Suppressor macrophage (primary cell): ENCODE data around the gene PEX7.
"Not testable (repeated sequence)": the region's sequence is repeated elsewhere in the genome, so short reads cannot be mapped to it uniquely, and the experiment has no call there.

Experiments
- DNase-seq, 4 experiments: peaks; one replicate each; pipeline ENCODE4 v3.0.0-alpha.2; 2020 to 2022

The PEX7 gene

DNA sequence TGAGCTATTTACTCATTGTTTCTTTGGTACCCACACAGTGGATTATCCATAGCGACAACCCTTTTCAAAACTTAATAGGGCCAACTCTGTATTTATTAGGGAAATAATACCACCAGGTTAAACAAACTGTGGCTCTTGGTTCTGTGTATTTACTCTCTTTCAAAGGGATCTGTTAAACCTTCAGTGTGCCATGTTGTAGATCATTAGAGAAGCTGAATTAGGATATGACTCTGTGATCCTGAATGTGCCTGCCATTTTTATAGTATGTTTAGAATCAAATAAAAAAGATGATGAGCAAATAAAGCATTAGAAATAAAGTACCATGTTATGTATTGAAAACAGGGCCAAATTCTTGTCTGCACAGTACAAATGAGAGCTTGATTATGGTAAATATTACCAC lies 74.7 kb downstream of the PEX7 start:
- DNase-seq, result no peak

DNA sequence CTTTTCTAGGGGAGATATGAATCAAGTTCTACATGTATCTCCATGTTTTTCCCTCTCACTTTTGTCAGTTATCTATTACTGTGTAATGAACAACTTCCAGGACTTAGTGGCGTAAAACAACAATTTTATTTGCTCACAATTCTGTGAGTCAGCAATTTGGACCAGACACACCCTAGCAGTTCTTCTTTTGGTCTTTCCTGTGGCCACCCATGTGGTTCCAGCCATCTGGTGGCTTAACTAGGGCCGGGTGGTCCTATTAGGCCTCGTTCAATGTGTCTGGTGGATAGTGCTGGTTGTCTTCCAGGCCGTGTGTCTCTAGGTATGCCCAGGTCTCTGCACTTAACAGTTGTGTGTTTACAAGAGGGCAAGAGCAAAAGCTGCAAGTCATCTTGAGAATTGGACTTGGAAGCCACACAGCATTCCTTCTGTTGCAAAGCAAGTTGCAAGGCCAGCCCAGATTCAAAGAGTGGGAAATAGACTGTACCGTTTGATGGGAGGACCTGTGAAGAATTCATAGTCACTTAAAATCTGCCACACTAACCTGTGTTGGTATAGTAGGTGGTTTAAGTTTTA lies 78.9 kb downstream of the PEX7 start:
- no peak for DNase-seq

- not testable (repeated sequence) for DNase-seq
Measured at GRCh38 chr6:136904477-136904876, 82.1 kb downstream of the PEX7 start.

GRCh38 chr6:136914947-136915346 lies 92.6 kb downstream of the PEX7 start:
- no peak for DNase-seq

DNA sequence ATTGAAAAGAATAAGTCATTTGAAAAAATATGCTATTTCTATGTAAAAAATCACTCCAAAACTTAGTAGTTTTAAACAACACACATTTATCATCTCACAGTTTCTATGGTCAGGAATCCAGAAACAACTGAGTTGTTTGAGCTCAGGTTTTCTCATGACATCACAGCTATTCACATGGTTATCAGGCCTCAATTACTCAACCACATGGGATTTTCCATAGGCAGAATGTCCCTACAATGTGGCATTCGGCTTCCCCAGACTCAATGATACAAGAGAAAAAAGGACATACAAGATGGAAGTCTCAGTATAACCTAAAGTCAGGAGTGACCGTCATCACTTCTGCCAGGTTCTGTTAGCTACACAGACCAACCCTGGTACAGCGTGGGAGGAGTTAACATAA lies 96.3 kb downstream of the PEX7 start:
- DNase-seq, result no peak

GRCh38 chr6:136920216-136920615 lies 97.8 kb downstream of the PEX7 start:
- DNase-seq, result peak in 1 of 4 experiments; percentile 26

DNA sequence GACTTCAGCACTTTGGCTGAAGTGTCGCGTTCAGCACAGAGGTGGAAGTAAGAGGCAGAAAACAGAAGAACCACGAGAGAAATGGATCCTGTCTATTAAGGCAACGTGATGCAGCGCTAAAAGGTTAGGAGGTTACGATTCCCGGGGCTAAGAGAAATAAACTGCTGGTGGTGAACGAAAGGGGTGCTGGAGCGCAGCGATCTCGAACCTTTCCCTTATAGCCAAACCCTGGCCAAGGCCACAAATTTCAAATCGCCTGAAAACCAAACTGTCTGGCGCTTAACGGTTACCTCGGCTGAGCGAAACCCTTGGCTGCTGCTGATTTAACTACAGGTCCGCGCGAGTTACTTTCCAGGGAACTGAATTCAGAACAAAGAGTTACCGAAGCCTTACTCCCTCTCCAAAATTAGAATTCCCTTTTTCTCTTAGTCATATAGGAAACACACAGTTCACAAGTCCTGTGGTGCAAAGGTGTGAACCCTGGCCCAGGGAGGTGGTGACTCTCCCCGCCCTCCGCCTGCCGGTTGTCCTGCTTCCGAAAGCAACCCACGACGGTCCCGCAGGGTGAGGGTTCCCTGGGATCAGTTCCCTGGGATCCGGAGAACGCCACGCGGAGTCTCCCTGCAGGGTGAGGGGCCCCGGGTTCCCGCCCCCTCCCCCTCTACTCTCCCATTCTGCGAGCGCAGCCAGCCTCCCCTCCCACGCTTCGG lies 98.4 kb downstream of the PEX7 start:
- DNase-seq, result peak in 3 of 4 experiments; percentile 10 to 24 (median 12)

- DNase-seq, result peak; percentile 16 to 57 (median 34)
Measured at GRCh38 chr6:136921381-136921935, 99.1 kb downstream of the PEX7 start.

DNA sequence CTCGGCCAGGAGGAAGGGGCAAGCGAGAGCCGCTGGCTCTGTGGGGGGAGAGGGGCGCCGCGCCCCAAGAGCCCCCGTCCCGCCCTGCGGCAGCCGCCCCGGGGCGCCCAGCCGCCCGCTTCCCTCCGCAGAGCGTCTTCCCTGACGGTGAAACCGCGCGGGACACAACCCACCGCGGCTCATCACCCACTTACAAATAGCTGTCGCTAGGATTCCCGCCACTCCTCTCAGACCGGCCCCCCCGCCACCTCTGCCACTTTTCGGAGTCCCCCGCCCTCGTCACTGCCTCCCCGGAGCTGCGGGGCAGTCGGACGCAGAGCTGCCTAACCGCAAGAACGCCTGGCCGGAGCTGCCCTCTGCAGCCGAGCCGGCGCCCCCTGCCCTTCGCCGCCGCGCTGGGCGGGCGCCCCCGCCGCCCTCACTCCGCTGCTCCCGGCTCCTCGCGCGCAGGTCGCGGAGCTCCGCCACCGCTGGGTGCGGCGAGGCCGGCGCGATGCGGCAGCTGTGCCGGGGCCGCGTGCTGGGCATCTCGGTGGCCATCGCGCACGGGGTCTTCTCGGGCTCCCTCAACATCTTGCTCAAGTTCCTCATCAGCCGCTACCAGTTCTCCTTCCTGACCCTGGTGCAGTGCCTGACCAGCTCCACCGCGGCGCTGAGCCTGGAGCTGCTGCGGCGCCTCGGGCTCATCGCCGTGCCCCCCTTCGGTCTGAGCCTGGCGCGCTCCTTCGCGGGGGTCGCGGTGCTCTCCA lies 99.7 kb downstream of the PEX7 start, which contains the start of gene SLC35D3:
Gene SLC35D3 (plus strand): TSS at position 366 of the 749 bp plus-strand sequence. CDS start 128 bp downstream, at position 494.
- peak; percentile 54 to 77 (median 72) for DNase-seq

DNA sequence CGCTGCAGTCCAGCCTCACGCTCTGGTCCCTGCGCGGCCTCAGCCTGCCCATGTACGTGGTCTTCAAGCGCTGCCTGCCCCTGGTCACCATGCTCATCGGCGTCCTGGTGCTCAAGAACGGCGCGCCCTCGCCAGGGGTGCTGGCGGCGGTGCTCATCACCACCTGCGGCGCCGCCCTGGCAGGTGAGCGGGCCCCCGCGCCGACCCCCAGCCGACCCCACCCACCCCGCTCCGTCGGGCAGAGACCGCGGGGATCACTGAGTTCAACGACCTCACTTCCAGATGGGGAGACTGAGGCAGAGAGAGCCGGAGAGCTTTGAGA lies 100.3 kb downstream of the PEX7 start:
- no peak for DNase-seq

DNA sequence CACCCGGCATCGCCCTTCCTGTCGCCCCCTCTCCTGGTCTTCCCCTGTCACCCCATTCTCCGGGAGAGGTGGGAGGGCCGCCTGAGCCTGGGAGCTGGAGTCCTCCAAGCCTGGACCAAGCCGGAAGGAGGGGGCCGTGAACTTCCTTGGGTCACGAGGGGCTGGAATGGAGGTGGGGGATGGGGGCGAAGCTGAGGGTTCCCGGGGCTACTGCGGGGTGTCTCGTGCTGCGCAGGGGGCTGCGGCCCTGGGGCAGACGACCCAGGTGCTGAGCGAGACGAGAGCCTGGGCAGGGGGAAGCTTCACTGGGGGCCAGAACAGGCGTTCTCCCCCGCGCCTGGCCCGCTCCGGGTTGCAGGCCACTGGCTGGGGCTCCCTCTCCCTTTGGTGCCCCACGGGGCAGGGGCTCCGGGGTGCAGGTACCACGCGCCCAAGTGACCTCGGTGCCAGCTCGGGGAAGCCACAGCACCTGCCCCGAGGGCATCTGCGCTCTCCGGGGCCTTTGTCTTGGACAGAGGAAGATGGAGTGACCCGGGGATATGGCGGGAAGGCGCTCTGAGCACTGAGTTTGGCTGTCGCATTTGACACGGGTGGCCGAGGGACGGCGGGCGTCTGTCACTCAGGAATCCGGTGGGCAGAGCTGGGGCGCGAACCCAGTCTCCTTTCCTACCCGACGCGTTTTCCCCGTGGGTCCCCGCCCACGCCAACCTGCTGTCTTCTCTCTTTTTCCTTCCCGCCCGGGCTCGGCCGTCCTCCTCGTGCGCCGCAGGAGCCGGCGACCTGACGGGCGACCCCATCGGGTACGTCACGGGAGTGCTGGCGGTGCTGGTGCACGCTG lies 100.9 kb downstream of the PEX7 start:
- DNase-seq, result peak in 3 of 4 experiments; percentile 3 to 25 (median 24)

DNA sequence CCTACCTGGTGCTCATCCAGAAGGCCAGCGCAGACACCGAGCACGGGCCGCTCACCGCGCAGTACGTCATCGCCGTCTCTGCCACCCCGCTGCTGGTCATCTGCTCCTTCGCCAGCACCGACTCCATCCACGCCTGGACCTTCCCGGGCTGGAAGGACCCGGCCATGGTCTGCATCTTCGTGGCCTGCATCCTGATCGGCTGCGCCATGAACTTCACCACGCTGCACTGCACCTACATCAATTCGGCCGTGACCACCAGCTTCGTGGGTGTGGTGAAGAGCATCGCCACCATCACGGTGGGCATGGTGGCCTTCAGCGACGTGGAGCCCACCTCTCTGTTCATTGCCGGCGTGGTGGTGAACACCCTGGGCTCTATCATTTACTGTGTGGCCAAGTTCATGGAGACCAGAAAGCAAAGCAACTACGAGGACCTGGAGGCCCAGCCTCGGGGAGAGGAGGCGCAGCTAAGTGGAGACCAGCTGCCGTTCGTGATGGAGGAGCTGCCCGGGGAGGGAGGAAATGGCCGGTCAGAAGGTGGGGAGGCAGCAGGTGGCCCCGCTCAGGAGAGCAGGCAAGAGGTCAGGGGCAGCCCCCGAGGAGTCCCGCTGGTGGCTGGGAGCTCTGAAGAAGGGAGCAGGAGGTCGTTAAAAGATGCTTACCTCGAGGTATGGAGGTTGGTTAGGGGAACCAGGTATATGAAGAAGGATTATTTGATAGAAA lies 101.7 kb downstream of the PEX7 start:
- no peak for DNase-seq

- DNase-seq, result no peak
Measured at GRCh38 chr6:136926383-136926782, 104.0 kb downstream of the PEX7 start.

DNA sequence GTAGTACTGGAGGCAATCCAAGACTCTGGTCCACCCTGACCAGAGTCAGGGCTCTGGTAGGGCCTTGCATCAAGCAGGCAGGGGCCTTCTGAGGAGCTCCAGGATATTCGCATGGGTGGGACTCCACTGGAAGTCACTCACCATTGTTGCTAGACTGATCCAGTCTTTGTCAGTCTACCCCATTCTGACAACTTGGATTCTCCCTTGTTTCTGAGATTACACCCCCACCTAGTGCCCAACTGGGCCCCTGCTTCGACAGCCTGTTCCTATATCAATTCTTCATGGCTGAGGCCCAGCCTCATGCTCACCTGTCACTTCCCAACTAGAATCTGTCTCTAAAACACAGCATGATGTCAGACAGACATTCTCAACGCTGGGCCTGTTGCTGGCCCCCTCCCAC lies 104.9 kb downstream of the PEX7 start:
- peak; percentile 19 to 40 (median 32) for DNase-seq

DNA sequence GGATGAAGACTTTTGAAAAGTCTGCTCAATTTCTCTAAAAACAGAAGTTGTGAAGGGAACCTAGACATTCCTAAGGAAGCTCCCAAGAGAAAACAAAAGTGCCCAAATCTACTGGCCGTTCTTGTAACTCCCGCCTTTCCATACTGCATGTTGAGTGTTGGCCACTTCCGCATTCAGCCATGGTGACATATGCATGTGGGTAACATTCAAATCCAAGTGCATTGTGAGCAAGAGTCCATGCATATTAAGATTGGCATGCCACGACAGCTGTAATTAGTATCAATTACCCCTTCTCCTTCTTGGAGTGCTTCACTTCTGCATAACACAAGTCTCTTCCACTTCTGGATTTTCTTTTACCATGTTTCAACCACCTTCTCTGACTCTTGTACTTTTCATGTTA lies 108.1 kb downstream of the PEX7 start:
- DNase-seq, result no peak

GRCh38 chr6:136932599-136932998 lies 110.2 kb downstream of the PEX7 start:
- DNase-seq, result no peak

DNA sequence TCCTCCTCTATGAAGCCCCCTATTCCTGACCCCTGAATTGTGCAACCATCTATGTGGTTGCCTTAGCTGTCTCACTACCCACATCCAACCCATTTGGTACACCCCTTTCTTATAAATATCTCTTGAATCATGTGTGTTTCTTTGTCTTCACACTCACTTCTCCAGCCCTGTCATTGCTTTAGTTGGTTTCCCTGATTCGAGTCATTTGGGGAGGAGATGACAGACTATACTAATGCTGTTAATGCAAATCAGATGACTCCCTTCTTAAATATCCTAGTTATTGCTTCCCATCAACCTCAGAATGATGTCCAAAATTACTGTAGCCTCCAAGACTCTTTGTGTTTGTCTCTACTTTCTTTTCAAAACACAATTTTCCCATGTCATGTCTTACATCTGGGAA lies 122.7 kb downstream of the PEX7 start:
- no peak for DNase-seq

DNA sequence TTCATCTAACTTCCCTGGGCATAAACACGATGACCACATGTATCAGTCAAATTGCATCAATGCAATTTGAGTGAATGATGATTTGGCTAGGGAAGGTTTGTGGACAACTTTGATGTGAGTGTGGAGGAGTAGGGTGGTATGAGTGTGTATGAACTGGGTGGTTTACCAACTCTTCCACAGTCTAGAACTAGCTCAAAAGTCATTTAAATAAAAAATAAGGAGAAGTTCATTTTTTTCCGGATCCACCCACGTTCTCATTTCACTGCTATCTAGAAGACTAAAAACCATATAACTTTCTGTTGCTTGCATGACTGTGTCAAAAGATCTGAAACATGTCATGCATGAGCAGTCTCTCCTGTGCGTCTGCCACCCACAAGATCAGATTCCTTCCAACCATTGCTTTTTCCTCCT lies 123.3 kb downstream of the PEX7 start:
- peak in 2 of 4 experiments; percentile 12 to 53 for DNase-seq

- no peak for DNase-seq
Measured at GRCh38 chr6:136947037-136947436, 124.6 kb downstream of the PEX7 start.

- not testable (repeated sequence) for DNase-seq
Measured at GRCh38 chr6:136949957-136950356, 127.6 kb downstream of the PEX7 start.

DNA sequence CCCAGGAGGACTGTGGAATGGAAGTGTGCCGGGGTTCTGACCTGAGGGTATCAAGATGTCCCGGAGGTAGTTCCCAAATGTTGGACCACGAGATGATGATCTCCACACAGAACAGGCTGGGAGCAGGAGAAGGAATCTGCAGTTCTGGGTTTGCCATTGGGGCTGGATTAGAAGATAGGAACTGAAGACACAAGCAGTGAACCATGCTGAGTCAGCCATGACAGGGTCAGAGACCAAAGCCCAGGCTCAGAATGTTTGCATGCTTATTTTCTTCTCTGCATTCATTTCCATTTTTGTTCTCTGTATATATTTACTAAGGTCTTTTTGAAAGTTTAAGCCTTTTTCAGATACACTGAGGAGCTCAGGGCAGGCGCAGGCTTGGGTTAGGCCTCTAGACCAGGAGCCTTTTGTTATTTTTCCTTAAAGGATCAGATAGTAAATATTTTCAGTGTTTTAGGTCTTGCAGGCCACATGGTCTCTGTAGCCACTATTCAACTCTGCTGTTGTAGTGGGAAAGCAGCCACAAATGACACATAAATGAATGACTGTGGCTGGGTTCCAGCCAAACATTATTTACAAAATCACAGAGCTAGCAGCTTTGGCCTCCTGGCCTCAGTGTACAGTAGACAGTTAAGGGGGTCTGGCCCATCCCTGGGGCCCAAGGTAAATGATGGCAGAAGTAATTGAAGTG lies 128.2 kb downstream of the PEX7 start:
- no peak for DNase-seq
